NCI-H1436 (cell line): Measurements from ENCODE around the gene HYAL4.

ENCODE experiments used
- DNase-seq: peaks from one replicate; lab custom pipeline; 2025; lab: John Stamatoyannopoulos, UW

HYAL4 gene

GRCh38 chr7:123905714-123906113 lies 60.7 kb downstream of the HYAL4 start:
- no peak for DNase-seq

GRCh38 chr7:123916240-123916724 lies 71.3 kb downstream of the HYAL4 start:
- peak; percentile 2 for DNase-seq

- DNase-seq = no peak
Observed at GRCh38 chr7:123917878-123918277, 72.9 kb downstream of the HYAL4 start.

GRCh38 chr7:123918309-123918708 lies 73.3 kb downstream of the HYAL4 start:
- DNase-seq = no peak

- DNase-seq = no peak
Observed at GRCh38 chr7:123923599-123923998, 78.6 kb downstream of the HYAL4 start.

GRCh38 chr7:123924941-123925340 lies 80.0 kb downstream of the HYAL4 start, which contains the start of gene SPAM1:
Gene SPAM1 (plus strand): TSS chr7:123925241. CDS start chr7:123953571, 28,330 bp downstream.
- no peak for DNase-seq
